Activated CD8-positive, alpha-beta T cell treated with anti-CD3 and anti-CD28 coated beads, Interleukin-2, amount 10 ng/mL, durations not matched to agents 7 days and 5 days (primary cell): ENCODE data around the gene GGT5. TPM values are rescaled to one million over a fixed set of nuclear protein-coding genes. Genes with fewer than 3 reads are reported as not detected.
"Not testable (repeated sequence)": the region's sequence is repeated elsewhere in the genome, so short reads cannot be mapped to it uniquely, and the experiment has no call there.

Experiments
- ATAC-seq: fragments of 150-1000 bp; cut with Tn5 transposase; one replicate; pipeline ENCODE4 v1.10.0; 2021; ENCODE audit warnings: moderate library complexity
- CTCF ChIA-PET: fragments of 350-600 bp; sonication (Branson Sonifier 250); formaldehyde crosslinking; loops from one replicate; lab custom pipeline; 2021; ENCODE audit warnings: antibody characterized with exemption; lab: Charles Lee
- POLR2A ChIA-PET: fragments of 350-600 bp; sonication (Branson Sonifier 250); formaldehyde crosslinking; loops from one replicate; lab custom pipeline; 2021; ENCODE audit warnings: antibody characterized with exemption; lab: Charles Lee
- DNase-seq: peaks from one replicate; pipeline ENCODE4 v3.0.0-alpha.2; 2020
- H3K27ac Mint-ChIP-seq: one replicate; pipeline ENCODE4 v1.8.0; 2021; ENCODE audit warnings: mild to moderate bottlenecking, mixed read lengths
- H3K27me3 Mint-ChIP-seq: one replicate; pipeline ENCODE4 v1.8.0; 2021; ENCODE audit warnings: low read depth, mixed read lengths
- H3K36me3 Mint-ChIP-seq: one replicate; pipeline ENCODE4 v1.8.0; 2021; ENCODE audit warnings: low read depth, mixed read lengths
- H3K4me1 Mint-ChIP-seq: one replicate; pipeline ENCODE4 v1.8.0; 2021; ENCODE audit warnings: low read depth, mixed read lengths
- H3K4me3 Mint-ChIP-seq: one replicate; pipeline ENCODE4 v1.8.0; 2021; ENCODE audit warnings: mild to moderate bottlenecking, mixed read lengths
- H3K9me3 Mint-ChIP-seq: one replicate; pipeline ENCODE4 v1.8.0; 2022; ENCODE audit warnings: mixed read lengths; ENCODE audit not compliant: insufficient read depth
- total RNA-seq, 2 experiments: library from RNA; stranded (reverse); gene quantifications; one replicate each; pipeline ENCODE4 v1.2.3, GENCODE V29; 2021

The GGT5 gene
- total RNA-seq, 2 experiments from 2014 or later, result 0.29 to 0.44 TPM

DNA sequence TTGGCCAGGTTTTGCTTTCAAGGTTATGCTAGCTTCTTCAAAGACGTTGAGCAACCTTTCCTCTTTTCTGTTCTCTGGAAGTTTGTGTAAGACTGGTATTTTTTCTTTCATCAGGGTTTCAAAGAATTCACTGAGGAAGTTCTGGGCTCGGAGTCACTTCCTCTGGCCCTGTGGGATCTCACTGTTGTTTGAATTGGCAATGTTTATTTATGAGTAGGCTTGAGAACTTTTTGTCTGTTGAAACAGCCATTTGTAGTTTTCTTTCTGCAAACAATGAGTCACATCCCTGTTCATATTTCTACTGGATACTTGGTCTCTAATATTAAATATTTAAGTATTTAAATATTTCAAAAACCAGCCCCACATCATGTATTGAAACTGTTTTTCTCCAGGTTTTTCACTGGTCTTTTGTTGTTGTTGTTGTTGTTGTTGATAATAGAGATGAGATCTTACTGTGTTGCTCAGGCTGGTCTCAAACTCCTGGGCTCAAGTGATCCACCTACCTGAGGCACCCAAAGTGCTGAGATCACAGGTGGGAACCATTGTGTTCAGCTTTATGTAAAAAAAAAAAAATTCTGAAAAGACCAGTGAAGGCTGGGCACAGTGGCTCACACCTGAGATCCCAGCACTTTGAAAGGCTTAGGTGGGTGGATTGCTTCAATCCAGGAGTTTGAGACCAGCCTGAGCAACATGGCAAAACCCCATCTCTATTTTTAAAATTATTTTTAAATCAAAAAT lies 36.7 kb downstream of the GGT5 start:
- peak overlapping the region; percentile 40 for H3K4me3 Mint-ChIP-seq
- H3K4me1 Mint-ChIP-seq, result peaks cover 44% of the 10 kb centered on the region
- H3K9me3 Mint-ChIP-seq, result peaks cover 6% of the 10 kb centered on the region
- no peaks in the 10 kb centered on the region for H3K36me3 Mint-ChIP-seq
- peak overlapping the region; percentile 85 for H3K27ac Mint-ChIP-seq
- ATAC-seq (no peak), DNase-seq (no peak)
- ChIA-PET CTCF (interaction anchor here (0.7 to 2.7 kb wide), 6 partner anchors 10 to 76 kb away, joined by 3 to 9 read pairs (median 4); no protein-coding TSS in a partner anchor), POLR2A (no interaction called here)
- peaks cover 2% of the 10 kb centered on the region for H3K27me3 Mint-ChIP-seq

DNA sequence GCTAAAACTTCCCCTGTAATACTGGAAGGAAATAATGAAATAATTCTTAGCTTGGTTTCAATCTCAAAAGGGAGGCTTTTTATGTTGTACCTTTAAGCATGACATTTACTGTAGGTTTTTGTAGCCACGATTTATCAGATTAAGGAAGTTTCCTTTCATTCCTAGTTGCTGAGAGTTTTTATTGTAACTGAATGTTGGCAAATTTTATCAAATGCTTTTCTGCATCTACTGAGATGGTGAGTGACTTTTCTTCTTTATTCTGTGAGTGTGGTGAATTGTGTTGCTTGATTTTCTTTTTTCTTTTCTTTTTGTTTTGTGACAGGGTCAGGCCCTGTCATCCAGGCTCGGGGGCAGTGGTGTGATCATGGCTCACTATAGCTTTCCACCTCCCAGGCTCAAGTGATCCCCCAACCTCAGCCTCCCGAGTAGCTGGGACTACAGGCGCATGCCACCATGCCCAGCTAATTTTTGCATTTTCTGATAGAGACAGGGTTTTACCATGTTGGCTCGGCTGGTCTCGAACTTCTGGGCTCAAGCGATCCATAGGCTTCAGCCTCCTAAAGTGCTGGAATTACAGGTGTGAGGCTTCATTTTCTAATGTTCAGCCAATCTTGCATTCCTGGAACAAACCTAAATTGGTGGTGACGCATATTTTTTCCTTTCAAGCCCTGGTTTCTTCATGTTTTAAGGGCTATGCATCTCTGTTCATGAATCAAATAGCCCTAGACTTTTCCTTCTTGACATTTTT lies 37.4 kb downstream of the GGT5 start:
- no peak for ATAC-seq
- Mint-ChIP-seq H3K27ac (peak overlapping the region; percentile 85), H3K4me1 (peaks cover 44% of the 10 kb centered on the region), H3K27me3 (peaks cover 2% of the 10 kb centered on the region), H3K4me3 (peak overlapping the region; percentile 40), H3K9me3 (peaks cover 6% of the 10 kb centered on the region), H3K36me3 (no peaks in the 10 kb centered on the region)
- no peak for DNase-seq
- ChIA-PET POLR2A (no interaction called here), CTCF (interaction anchor here (0.7 to 2.7 kb wide), 6 partner anchors 9 to 75 kb away, joined by 3 to 9 read pairs (median 4); no protein-coding TSS in a partner anchor)

DNA sequence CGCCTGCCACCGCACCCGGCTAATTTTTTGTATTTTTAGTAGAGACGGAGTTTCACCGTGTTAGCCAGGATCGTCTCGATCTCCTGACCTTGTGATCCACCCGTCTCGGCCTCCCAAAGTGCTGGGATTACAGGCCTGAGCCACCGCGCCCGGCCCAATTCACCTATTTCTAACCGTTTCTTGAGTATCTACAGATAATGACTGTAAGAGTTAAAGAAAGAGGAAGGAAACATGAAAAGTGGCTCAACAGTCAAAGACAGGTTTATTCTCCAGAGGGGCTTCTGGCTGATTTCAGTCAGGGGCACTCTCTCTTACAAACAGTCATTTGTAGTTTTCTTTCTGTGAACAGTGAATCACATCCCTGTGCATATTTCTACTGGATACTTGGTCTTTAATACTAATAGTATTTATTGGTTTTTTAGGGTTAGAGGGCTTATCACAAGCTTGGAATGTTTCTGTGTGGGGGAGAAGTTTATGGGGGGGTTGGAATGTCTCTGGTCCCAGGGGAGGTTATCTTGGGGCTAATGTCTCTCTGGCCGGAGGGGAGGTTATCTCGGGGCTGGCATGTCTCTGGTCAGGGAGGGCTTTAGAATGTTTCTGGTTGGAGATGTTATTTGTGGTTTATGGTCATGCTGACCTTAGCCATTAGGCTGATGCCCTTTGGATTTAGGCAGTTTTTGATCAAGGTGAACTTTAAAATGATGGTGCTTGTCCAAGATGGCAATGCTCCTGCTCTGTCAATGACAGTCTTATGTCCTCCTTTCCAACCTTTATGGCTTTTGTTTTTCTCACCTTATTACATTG lies 38.2 kb downstream of the GGT5 start:
- H3K4me1 Mint-ChIP-seq, result peaks cover 44% of the 10 kb centered on the region
- ATAC-seq, DNase-seq, H3K4me3 Mint-ChIP-seq, H3K9me3 Mint-ChIP-seq, POLR2A ChIA-PET, H3K36me3 Mint-ChIP-seq, H3K27me3 Mint-ChIP-seq: not testable (repeated sequence)
- peak overlapping the region; percentile 85 for H3K27ac Mint-ChIP-seq
- CTCF ChIA-PET, result interaction anchor here (0.9 to 2.7 kb wide), 8 partner anchors 9 to 74 kb away, joined by 3 to 9 read pairs (median 5); no protein-coding TSS in a partner anchor

GRCh38 chr22:24205438-24206195 lies 39.3 kb downstream of the GGT5 start:
- H3K4me1 Mint-ChIP-seq, result peaks cover 47% of the 10 kb centered on the region
- H3K27me3 Mint-ChIP-seq, result no peaks in the 10 kb centered on the region
- peaks cover 6% of the 10 kb centered on the region for H3K9me3 Mint-ChIP-seq
- H3K4me3 Mint-ChIP-seq, result no peak overlapping the region
- ATAC-seq (no peak), DNase-seq (no peak)
- ChIA-PET CTCF (interaction anchor here (1.2 to 2.7 kb wide), 5 partner anchors 8 to 37 kb away, joined by 3 to 9 read pairs (median 5); no protein-coding TSS in a partner anchor), POLR2A (no interaction called here)
- no peak overlapping the region for H3K27ac Mint-ChIP-seq
- no peaks in the 10 kb centered on the region for H3K36me3 Mint-ChIP-seq

GRCh38 chr22:24203856-24204255 lies 41.0 kb downstream of the GGT5 start:
- ATAC-seq, H3K36me3 Mint-ChIP-seq: not testable (repeated sequence)

GRCh38 chr22:24201681-24202614 lies 42.9 kb downstream of the GGT5 start:
- CTCF ChIA-PET, result interaction anchor here (0.9 to 1.6 kb wide), 5 partner anchors 12 to 127 kb away, joined by 3 to 6 read pairs (median 4); no protein-coding TSS in a partner anchor
- POLR2A ChIA-PET, result no interaction called here
- no peak overlapping the region for H3K27ac Mint-ChIP-seq

More at GRCh38 chr22:24203856-24204255, 41.0 kb downstream of the GGT5 start:
- POLR2A ChIA-PET, H3K9me3 Mint-ChIP-seq, H3K4me3 Mint-ChIP-seq, DNase-seq, H3K27me3 Mint-ChIP-seq, H3K27ac Mint-ChIP-seq: not testable (repeated sequence)
- CTCF ChIA-PET, result interaction anchor here (0.8 to 1.2 kb wide), 2 partner anchors 14 to 27 kb away, joined by 3 read pairs; no protein-coding TSS in a partner anchor
- peaks cover 45% of the 10 kb centered on the region for H3K4me1 Mint-ChIP-seq

GRCh38 chr22:24200619-24201212 lies 44.2 kb downstream of the GGT5 start:
- H3K27ac Mint-ChIP-seq, result no peak overlapping the region
- POLR2A ChIA-PET, result no interaction called here
- peaks cover 6% of the 10 kb centered on the region for H3K9me3 Mint-ChIP-seq
- ATAC-seq (no peak), DNase-seq (no peak)
- CTCF ChIA-PET, result interaction anchor here (1.0 to 1.6 kb wide), 4 partner anchors 11 to 47 kb away, joined by 3 to 6 read pairs (median 4); no protein-coding TSS in a partner anchor
- H3K4me3 Mint-ChIP-seq, result no peak overlapping the region
- H3K27me3 Mint-ChIP-seq, result no peaks in the 10 kb centered on the region
- peaks cover 2% of the 10 kb centered on the region for H3K36me3 Mint-ChIP-seq
- peaks cover 49% of the 10 kb centered on the region for H3K4me1 Mint-ChIP-seq

More at GRCh38 chr22:24201681-24202614, 42.9 kb downstream of the GGT5 start:
- Mint-ChIP-seq H3K4me3 (no peak overlapping the region), H3K36me3 (no peaks in the 10 kb centered on the region), H3K27me3 (no peaks in the 10 kb centered on the region), H3K4me1 (peaks cover 47% of the 10 kb centered on the region), H3K9me3 (peaks cover 6% of the 10 kb centered on the region)
- no peak for ATAC-seq
- no peak for DNase-seq

DNA sequence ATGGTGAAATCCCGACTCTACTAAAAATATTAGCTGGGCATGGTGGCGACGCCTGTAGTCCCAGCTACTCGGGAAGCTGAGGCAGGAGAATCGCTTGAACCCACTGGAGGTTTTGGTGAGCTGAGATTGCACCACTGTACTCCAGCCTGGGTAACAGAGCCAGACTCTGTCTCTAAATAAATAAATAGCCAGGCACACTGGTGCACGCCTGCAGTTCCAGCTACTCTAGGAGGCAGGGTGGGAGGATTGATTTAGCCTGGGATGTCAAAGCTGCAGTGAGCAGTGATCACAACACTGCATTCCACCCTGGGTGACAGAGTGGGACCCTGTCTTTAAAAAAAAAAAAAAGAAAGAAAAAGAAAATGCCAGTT lies 46.2 kb downstream of the GGT5 start:
- DNase-seq, result no peak
- POLR2A ChIA-PET, result interaction anchor here (1.0 kb wide), 1 partner anchor 41 kb away, joined by 3 read pairs; no protein-coding TSS in a partner anchor

DNA sequence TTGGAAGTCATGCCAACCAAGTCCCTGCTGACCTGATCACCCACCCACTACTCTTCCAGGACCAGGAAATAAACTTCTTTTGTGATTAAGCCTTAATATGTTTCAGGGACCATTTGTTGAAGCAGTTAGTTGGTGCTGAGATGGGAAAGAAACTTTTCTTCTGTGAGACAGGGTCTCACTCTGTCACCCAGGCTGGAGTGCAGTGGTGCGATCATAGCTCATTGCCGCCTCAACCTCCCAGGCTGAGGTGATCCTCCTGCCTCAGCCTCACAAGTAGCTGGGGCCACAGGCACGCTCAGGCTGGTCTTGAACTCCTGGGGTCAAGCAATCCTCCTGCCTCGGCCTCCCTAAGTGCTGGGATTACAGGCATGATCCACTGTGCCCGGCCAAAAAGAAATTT lies 53.0 kb downstream of the GGT5 start:
- Mint-ChIP-seq H3K27ac (no peak overlapping the region), H3K9me3 (no peaks in the 10 kb centered on the region), H3K4me1 (peaks cover 23% of the 10 kb centered on the region), H3K36me3 (peaks cover 2% of the 10 kb centered on the region), H3K27me3 (no peaks in the 10 kb centered on the region), H3K4me3 (no peak overlapping the region)
- DNase-seq (no peak), ATAC-seq (no peak)
- ChIA-PET CTCF (interaction anchor here (1.0 to 2.9 kb wide), 4 partner anchors 39 to 59 kb away, joined by 3 to 21 read pairs (median 3); no protein-coding TSS in a partner anchor), POLR2A (no interaction called here)

More for the DNA sequence above, 46.2 kb downstream of the GGT5 start:
- Mint-ChIP-seq H3K36me3 (peaks cover 2% of the 10 kb centered on the region), H3K9me3 (no peaks in the 10 kb centered on the region), H3K4me3 (peak overlapping the region; percentile 2), H3K27me3 (no peaks in the 10 kb centered on the region), H3K27ac (peak overlapping the region; percentile 71), H3K4me1 (peaks cover 37% of the 10 kb centered on the region)
- no peak for ATAC-seq
- CTCF ChIA-PET, result interaction anchor here (0.9 to 2.9 kb wide), 9 partner anchors 8 to 92 kb away, joined by 3 to 14 read pairs (median 8); no protein-coding TSS in a partner anchor
